ENCODE results near the gene EXT2.

EXT2 gene

DNA sequence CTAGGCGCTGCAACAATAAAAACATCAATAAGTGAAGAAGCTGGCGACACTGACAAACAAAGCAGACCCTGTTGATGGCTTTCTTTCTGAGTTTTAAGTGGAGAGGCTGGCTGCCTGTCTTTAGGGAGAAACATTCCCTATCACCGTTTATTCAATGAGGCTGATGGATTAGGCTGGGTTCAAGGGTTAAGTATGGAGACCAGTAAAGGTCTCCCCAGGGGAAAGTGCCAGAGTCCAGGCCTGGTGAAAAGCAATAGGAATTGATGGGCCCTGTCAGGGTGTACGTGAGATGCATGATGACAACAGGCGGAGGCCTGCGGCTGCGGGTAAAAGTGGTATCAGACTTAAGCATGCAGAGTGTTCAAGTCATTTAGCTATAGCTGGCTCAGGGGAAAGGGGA is 111.8 kb downstream of the EXT2 start:
- no peak for DNase-seq

DNA sequence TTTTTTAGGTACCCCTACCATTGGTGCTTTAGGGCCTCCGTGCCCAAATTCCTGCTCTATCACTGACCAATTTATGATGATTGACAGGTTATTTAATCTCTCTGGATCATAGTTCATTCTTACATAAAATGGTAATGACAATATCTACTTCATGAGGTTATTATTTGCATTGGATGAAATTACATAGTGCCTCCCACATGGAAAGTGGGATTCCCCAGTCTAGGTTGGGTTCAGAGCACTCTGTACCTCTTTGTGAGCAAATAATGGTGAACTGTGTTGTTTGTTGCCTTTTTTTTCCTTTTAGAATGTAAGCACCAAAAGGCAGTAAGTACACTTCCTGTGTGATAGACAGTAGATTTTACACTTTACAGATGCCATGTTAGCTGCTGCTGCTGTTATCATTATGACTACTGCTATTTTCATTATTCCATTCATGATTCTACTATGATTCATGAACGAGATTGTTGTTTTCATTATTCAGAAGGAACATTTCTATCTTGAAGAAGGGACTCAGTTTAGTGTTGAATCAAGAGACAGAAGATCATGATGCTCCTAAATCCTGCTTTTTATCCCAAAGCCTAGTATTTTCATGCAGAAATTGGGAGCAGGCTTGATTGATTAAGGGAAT is 113.6 kb downstream of the EXT2 start:
- DNase-seq, result no peak

DNA sequence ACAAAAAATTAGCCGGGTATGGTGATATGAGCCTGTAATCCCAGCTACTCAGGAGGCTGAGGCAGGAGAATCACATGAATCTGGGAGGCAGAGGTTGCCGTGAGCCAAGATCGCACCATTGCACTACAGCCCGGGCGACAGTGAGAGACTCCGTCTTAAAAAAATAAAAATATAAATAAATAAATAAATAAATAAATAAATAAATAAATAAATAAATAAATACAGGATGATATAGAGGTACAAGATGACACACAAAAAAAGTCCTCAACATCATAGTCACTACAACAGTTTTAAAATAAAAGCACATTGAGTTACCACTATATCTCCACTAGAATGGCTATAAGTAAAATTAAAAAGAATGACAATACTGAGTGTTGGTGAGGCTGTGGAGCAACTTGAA is 116.7 kb downstream of the EXT2 start:
- no peak for DNase-seq

DNA sequence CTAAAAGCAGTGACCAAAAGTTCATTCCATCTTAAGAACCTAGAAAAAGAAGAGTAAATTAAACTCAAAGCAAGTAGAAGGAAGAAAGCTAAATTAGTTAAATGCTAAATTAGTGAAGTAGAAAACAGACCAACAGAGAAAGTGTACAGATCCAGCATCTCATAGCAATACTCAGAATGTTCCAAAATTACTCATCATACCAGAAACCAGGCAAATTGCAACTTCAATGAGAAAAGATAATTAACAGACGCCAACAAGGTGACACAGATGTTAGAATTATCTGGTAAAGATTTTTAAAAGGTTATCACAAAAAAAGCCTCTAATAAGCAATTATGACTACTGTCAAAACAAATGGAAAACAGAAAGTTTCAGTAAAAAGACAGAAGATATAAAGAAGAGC is 117.7 kb downstream of the EXT2 start:
- no peak for DNase-seq

DNA sequence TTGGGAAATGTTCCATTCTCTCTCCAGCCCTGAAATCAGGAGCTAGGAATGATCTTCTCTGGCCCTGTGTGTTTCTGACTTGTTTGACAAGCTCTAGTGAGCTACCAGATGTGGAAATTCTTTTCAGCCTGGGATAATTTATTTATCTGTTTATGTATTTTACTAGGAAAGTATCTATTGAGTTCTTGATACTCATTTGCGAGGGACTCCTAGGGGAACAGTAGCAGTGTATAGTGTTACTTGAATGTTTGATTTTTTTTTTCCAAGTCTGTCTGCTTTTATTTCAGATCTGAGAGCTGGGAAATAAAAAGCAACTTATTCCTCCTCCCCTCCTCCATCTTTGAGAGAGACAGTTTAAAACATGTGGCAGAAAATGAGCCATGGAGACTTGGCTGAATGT is 122.0 kb downstream of the EXT2 start:
- DNase-seq, result no peak

DNA sequence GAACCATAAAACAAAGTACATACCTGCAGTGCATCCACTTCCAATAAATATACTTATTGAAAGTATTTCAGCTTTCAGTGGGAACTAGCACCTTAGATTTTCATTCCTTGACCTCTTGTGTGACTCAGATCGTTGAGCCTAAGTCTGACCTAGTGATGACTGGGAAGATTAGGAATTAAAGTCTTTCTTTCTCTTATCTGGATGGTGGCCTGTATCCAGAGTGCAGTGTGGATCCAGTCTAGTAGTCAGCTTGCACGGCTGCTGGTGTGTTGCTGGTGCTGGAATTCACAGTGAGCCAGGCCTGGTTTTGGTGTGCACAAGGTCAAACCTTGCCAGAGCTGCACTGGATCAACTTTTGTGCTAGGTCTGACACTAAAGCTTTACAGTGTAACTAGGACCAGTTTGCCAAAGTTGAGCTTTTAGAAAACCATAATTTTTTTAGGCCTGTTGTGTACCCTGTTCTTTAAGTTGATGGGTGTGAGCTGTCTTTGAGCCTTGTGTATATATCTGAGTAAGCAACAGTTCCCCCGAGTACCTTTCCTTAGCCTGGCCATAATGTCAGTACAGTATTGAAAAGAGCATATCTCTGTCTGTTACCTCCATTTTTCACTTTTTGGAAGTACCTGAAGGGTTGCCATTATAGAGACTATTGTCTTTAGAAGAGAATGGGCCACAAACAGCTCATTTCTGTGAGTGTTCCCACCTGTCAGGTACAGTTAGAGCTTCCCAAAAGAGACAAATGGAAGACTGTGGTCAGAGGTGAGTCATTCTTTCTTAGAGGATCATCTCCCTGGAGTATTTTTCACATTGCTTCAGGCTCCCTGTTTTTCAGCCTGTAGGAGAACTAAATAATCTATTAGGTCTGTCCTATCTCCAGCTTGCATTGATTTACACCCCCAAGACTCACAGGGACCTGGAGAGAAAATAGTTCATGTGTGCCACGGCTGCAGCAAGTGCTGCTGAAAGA is 124.6 kb downstream of the EXT2 start:
- no peak for DNase-seq

DNA sequence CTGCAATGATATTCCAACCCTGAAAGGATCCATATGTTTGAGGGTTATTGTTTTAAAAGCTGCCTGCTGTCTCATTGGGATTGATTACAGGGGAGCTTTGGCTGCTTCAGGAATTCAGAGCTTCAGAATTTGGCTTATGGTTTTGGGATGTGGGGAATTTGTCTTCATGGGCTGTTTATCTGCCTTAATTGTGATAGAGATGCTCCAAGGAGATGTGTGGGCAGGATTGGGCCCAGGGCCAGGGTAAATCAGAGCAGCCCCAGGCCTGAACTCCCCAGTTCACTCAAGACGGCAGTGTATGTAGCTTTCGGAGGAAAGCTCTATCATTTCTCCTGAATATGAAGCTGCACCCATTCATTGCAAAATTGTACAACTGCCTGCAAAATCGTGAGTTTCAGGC is 126.0 kb downstream of the EXT2 start:
- no peak for DNase-seq

DNA sequence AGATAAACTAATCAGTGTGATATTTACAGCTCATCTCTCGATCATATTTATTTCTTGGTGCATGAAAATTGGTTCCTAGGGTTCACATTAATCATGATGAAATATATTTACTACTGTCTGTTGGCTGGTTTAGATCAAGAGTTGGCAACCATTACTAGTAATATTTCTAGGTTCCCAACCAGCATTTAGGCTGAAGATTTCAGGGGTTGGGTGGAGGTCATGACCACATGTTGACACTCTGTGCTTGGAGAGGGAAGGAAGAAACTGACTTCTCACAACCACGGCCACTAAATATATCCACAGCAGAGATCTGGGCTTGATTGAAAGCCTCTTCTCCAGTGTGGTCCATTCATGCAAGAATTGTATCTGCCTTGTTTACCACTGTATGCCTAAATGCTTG is 126.5 kb downstream of the EXT2 start:
- DNase-seq, result no peak

DNA sequence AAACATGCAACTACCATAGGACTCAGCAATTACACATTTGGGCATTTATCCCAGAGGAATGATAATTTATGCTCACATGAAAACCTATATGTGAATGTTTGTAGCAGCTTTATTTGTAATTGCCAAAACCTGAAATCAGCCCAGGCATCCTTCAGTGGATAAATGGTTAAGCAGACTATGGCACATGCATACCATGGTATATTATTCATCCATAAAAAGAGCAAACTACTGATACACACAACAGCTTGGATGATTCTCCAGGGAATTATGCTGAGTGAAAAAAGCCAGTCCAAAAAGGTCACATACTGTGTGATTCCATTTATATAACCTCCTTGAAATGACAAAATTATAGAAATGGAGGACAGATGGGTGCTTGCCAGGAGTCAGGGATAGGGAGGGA is 127.8 kb downstream of the EXT2 start:
- no peak for DNase-seq

DNA sequence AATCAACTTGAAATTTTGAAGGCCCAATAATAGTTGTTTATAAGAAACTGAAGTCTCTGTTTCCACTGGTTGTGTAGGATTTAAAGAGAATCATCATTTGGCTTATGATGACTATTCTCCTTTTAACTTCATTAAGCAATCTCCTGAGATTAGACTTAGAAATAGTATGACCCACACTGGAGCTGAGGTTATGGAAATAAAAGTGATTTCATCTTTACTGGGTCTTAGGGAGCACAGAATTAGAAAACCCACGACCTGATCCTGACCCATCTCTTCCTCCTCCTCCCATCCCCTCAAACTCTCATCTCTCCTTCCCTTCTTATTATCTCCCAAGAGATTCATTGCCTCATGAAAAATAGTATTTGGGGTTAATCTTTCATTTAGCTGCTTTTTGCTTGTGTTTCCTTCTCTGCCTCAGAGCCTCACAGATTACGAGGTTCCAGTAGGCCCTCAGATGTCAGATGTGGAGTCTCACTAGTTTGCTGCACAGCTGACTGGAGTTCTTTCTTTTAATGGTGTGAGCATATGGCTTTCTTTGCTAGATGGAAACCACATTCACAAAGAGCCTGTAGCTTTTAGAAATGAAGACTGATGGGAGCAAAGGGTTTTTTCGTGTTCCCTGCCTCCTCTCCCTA is 129.5 kb downstream of the EXT2 start:
- no peak for DNase-seq

DNA sequence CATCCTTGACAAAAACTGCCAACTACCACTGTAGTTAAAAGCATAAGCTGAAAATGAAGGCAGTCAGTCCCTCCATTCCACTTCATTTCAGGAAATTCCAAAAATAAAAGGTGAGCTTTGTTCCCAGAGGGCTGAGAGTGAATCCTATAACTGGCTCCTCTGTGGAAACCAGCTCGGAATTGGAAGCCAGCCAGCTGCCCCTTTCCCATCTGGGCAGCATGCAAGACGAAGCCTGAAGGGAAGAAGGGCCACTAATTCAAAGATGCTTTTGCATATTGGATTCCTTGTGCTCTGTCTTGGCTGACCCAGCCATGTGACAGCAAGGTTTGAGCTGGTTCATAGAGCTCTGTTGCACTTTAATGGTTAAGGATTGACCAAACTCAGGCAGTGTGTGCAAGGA is 131.0 kb downstream of the EXT2 start:
- no peak for DNase-seq

DNA sequence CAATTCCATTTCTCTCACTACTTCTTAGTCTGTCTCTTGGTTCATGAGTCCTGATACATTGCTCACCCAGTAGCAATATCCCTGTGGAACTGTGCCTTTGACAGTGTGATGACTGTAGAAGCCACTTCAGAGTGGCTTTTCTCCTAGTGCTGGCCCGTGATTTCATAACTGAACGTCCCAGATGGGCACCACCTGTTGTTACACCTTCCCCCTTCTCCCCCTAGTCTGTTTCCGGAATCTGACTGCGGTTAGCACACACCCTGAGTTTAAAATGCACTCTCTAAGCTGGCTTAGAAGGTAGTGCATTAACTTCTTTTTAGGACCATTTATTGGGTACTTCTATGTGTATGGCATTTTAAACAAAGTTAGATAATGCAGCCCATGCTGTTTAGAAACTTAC is 131.5 kb downstream of the EXT2 start:
- DNase-seq, result no peak

DNA sequence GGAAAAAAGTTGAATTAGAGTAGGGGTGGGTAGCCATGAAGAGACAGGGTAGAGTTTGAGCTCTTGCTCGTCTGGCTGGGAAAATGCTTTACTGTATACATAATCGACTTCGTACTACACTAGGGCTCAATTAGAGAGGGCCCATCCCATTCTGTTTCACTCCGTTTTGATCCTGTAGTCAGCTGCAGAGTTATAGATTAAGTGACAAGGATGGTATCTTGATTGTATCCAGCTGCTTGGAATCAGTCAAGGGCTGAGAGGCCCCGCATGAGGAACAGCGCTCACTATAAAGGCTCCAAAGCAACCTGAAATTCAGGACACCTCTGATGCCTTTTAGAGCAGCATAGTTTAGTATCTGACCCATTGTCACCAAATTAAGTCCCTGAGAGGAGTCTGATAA is 132.9 kb downstream of the EXT2 start:
- no peak for DNase-seq

DNA sequence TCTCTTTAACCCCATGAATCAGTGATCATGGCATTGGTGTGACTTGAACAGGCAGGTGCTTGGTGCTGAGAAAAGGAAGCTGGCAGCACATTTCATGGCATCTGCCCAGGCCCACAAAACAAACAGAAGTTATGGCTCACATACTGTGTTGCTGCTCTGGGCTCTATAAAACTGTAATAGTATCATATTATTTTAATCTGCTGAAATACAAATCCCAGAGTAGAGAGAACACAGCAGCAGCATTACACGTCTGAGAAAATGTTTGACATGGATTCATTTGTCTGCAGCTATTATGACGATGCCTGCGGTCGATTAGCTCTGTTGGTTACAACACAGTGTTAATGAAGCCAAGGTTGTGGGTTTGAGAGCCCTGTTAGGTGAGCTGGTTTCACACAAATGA is 133.6 kb downstream of the EXT2 start:
- DNase-seq, result no peak

DNA sequence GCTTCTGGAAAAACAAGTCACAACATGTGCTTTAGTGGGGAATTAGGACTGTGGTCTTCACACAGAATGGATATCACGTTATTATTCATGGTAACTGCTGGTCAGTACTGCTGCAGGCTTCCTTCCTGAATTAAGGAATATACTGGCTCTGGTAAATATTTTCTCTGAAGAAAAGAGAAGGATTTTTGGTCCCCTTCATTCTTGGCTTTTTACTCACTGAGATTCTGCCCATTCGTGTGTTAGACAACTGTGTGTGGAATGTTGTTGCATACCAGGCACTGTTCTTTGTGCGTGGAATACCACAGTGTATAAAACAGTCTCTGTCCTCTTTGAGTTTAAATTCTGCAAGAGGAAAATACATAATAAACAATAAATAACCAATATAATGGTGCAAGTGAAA is 134.1 kb downstream of the EXT2 start:
- no peak for DNase-seq

DNA sequence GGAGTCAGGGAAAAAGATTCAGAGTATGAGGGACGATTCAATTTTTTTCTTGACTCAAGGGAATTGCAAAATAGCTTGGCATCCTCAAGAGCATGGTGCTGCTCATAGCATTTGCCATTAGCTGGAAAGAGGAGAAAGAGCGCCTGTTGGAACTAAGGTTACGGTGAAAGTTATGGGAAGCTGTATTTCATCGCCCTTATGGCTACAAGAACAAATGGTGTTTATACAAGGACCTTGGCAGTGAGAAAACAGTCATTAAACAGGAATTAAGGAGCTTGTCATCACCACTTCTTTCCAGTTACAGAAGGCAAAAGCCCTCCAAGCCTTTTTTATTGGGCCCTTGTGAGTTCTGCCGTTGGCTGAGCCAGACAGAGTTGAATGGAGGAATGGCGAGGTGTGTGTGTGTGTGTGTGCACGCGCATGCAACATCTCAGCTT is 140.3 kb downstream of the EXT2 start:
- no peak for DNase-seq

DNA sequence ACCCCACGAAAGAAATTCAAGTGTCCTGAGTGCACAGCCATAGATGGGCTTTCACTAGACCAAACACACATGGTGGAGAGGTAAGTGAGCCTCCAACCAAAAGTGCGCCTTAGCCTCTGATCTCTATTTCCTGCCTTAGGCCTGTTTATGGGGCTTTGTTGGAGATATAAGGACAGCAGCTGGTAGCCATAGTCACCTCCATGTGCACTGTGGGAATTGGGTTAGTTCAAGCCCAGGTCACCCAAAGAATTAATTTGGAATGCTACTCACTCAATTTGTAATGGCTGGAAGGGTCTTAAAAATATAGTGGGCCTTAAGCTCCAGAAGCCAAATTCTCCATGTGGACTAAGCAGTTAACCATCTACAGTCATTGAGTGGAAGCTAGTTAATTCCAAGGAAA is 140.8 kb downstream of the EXT2 start:
- DNase-seq, result no peak

DNA sequence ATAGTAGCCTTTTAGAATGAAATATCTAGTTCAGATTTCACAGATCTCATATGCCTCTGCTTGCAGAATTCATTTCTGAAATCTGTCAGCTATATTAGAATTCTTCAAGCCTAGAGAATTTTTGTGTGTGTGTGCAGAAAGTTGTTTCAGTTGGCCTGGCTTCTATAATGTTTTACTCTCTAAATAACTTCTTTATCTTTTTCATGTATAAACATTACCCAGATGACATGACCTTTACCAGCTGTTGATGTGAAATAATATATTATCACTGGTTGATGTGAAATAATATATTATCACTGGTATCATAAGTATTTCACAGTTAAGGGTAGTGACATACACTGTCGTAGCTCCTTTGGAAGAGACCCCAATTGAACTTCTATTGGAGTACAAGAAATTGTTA is 141.7 kb downstream of the EXT2 start:
- DNase-seq, result no peak

DNA sequence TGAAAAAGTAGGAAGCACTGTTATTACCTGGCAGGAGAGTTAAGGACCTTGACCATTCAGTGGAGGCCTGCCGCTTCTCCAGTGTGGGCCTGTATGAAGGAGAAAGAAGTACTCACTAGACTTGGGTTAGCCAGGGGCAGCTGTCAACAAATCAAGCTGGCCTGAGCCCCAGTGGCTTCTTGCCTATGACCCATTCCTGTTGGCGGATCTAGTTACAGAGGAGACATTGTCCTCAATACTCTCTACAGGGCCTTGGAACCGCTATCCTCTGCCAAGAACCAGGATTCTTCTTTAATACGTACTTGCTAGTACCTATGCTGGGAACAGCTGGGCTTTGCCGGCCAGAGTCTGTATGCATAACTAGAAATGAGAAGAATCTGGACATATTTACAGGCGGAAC is 146.4 kb downstream of the EXT2 start:
- DNase-seq, result no peak

DNA sequence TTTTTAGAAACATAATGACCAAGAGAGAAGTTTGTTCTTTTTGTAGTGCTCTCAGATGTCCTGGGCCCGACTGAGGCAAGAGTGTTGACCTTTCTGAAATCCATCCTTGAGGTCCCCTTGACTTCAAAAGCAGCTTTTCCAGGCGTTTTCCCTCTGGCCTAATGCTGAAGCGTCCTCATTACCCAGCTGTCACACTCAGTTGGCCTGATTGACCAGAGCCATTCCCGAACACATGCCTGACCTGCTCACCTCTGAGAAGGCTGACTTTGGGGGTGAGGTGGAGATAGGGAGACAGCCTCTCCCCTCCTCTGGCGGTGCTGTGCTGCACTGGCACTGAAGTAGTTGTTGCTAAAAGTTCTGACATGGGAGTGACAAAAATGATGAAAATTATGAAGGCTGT is 147.6 kb downstream of the EXT2 start:
- no peak for DNase-seq

DNA sequence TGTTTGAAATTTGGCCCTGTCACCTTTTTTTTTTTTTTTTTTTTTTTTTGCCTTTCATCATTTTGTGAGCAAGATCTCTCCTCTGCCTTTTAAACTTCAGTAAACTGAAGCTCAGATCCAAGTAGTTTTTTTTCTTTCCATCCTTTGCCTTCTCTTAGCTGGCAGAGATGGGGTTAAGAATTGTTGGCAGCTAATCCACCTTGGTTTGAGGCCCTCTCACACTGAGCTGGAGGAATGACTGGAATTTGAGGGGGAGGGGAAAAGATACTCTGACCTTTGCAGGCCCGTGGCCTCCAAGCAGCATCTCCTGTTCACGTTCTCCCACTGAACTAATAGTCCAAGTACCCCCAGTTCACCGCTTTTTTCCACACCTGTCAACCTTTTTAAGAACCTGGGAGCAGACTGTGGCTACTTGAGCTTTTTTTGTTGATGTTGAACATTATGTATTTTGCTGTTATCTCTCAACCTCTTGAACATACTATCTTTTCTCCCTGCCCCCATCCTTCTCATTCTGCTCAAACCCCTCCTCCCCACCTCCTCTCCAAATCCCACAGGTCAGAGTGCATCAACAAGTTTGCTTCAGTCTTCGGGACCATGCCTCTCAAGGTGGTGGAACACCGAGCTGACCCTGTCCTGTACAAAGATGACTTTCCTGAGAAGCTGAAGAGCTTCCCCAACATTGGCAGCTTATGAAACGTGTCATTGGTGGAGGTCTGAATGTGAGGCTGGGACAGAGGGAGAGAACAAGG is 148.3 kb downstream of the EXT2 start:
- no peak for DNase-seq

DNA sequence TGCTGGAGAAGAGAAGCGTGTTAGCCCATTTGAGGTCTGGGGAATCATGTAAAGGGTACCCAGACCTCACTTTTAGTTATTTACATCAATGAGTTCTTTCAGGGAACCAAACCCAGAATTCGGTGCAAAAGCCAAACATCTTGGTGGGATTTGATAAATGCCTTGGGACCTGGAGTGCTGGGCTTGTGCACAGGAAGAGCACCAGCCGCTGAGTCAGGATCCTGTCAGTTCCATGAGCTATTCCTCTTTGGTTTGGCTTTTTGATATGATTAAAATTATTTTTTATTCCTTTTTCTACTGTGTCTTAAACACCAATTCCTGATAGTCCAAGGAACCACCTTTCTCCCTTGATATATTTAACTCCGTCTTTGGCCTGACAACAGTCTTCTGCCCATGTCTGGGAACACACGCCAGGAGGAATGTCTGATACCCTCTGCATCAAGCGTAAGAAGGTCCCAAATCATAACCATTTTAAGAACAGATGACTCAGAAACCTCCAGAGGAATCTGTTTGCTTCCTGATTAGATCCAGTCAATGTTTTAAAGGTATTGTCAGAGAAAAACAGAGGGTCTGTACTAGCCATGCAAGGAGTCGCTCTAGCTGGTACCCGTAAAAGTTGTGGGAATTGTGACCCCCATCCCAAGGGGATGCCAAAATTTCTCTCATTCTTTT is 149.3 kb downstream of the EXT2 start:
- DNase-seq, result no peak

DNA sequence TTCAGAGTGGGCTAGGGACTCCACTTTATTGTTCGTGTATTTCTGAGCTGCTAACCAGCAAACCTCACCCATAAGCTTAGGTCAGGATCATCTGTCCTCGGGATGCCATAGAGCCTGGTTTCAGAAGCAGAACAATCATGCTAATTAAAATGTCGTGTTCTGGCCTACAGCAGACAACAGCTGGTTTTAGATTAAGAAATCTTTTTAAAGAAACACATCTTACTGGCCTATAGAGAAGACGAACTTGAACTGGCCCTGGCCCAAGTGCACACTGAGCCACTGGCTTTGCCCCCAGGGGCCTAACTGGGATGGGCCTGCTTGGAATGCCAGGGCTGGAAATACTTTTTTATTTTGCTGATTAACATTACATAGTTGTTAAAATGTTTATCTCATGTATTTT is 151.2 kb downstream of the EXT2 start:
- DNase-seq, result no peak
